Activated CD4-positive, alpha-beta memory T cell treated with anti-CD3 and anti-CD28 coated beads for 36 hours (primary cell): Measurements from ENCODE around the gene ZNHIT2. TPM values are rescaled to one million over a fixed set of nuclear protein-coding genes. Genes with fewer than 3 reads are reported as not detected.

Source experiments
- CTCF ChIA-PET: fragments of 350-600 bp; sonication (Branson Sonifier 250); formaldehyde crosslinking; loops from one replicate; lab custom pipeline; 2021; ENCODE audit warnings: antibody characterized with exemption, inconsistent platforms; lab: Charles Lee
- POLR2A ChIA-PET: fragments of 350-600 bp; sonication (Branson Sonifier 250); formaldehyde crosslinking; loops from one replicate; lab custom pipeline; 2021; ENCODE audit warnings: antibody characterized with exemption; lab: Charles Lee
- DNase-seq: peaks from one replicate; pipeline ENCODE4 v3.0.0-alpha.2; 2020
- H3K27ac Mint-ChIP-seq: one replicate; pipeline ENCODE4 v1.8.0; 2021; ENCODE audit warnings: mixed read lengths
- H3K27me3 Mint-ChIP-seq: one replicate; pipeline ENCODE4 v1.8.0; 2021; ENCODE audit warnings: mixed read lengths
- H3K36me3 Mint-ChIP-seq: one replicate; pipeline ENCODE4 v1.8.0; 2021; ENCODE audit warnings: mixed read lengths
- H3K4me1 Mint-ChIP-seq: one replicate; pipeline ENCODE4 v1.8.0; 2021; ENCODE audit warnings: low read depth, mixed read lengths
- H3K4me3 Mint-ChIP-seq: one replicate; pipeline ENCODE4 v1.8.0; 2021; ENCODE audit warnings: mild to moderate bottlenecking, mixed read lengths
- H3K9me3 Mint-ChIP-seq: one replicate; pipeline ENCODE4 v1.8.0; 2021; ENCODE audit warnings: mixed read lengths
- intact Hi-C: fragments of 100-400 bp; cut with micrococcal nuclease; formaldehyde crosslinking; loops from one replicate; pipeline ENCODE4 v1.15.1; 2023
- total RNA-seq, 2 experiments: library from RNA; stranded (reverse); gene quantifications; one replicate each; pipeline ENCODE4 v1.2.3, GENCODE V29; 2021

The ZNHIT2 gene
- total RNA-seq, 2 experiments from 2014 or later: 9.3 to 9.7 TPM

GRCh38 chr11:65110354-65110861 is 7.1 kb downstream of the ZNHIT2 start:
- peak overlapping the region; percentile 23 for H3K27ac Mint-ChIP-seq
- ChIA-PET POLR2A (interaction anchor here (1.2 to 2.2 kb wide), 4 partner anchors 12 to 72 kb away, joined by 3 to 12 read pairs (median 6); partner anchors contain the start of genes CAPN1, FAU, MRPL49 and SYVN1), CTCF (interaction anchor here (0.5 to 6.7 kb wide), 25 partner anchors 10 to 300 kb away, joined by 3 to 122 read pairs (median 4); partner anchors contain the start of genes ARL2, CAPN1, CDC42BPG and FAU)
- intact Hi-C loops: loop anchor here (1.0 to 10.0 kb wide), 4 partner anchors 14 to 866 kb away; partner anchors contain the start of genes CAPN1, FKBP2, PPP1R14B and RASGRP2
- H3K36me3 Mint-ChIP-seq: peaks cover 5% of the 10 kb centered on the region
- no peaks in the 10 kb centered on the region for H3K27me3 Mint-ChIP-seq
- H3K9me3 Mint-ChIP-seq: no peaks in the 10 kb centered on the region
- no peak overlapping the region for H3K4me3 Mint-ChIP-seq
- H3K4me1 Mint-ChIP-seq: peaks cover 44% of the 10 kb centered on the region
- DNase-seq: peak; percentile 97

DNA sequence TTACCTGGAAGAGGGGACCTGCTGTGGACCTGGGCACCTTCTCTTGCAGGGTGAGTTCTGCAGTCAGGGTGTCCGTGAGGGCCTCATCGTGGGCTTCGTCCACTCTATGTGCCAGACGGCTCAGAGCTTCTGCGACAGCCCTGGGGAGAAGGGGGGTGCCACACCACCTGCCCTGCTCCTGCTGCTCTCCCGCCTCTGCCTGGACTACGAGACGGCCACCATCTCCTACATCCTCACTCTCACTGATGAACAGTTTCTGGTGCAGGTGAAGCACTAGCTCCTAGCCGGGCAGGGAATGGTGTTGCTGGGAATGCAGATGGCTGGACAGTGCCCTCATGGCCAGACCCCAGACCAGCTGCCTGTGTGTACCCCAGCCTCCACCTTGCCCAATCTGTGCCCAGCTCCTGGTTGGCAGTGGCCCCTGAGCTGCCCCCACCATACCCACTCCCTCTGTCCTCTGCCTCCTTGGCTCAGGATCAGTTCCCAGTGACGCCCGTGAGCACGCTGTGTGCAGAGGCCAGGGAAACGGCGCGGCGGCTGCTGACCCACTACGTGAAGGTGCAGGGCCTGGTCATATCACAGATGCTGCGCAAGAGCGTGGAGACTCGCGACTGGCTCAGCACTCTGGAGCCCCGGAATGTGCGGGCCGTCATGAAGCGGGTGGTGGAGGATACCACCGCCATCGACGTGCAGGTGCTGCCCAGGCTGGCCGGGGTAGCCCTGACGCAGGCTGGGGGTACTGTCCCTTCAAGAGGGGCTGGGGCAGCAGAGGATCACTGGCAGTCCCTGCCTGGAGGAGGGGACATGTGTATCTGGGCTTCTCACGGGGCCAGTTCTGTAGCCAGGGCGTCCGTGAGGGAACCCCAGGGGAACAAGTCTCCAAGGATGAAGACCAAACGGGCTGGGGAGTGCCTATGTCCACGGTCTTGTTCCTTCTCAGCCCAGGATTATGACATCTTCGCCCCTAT is 8.0 kb downstream of the ZNHIT2 start:
- Mint-ChIP-seq H3K27ac (peak overlapping the region; percentile 23), H3K36me3 (peaks cover 5% of the 10 kb centered on the region), H3K4me3 (no peak overlapping the region), H3K9me3 (no peaks in the 10 kb centered on the region), H3K27me3 (no peaks in the 10 kb centered on the region), H3K4me1 (peaks cover 43% of the 10 kb centered on the region)
- intact Hi-C loops: loop anchor here (1.0 to 10.0 kb wide), 4 partner anchors 13 to 865 kb away; partner anchors contain the start of genes CAPN1, FKBP2, PPP1R14B and RASGRP2
- CTCF ChIA-PET: interaction anchor here (0.5 to 6.7 kb wide), 19 partner anchors 10 to 263 kb away, joined by 3 to 122 read pairs (median 5); partner anchors contain the start of genes ARL2, CAPN1, FAU and MRPL49
- DNase-seq: no peak
- POLR2A ChIA-PET: interaction anchor here (1.2 to 1.5 kb wide), 4 partner anchors 8 to 72 kb away, joined by 3 to 7 read pairs (median 4); partner anchors contain the start of genes CAPN1, FAU, MRPL49 and SYVN1

DNA sequence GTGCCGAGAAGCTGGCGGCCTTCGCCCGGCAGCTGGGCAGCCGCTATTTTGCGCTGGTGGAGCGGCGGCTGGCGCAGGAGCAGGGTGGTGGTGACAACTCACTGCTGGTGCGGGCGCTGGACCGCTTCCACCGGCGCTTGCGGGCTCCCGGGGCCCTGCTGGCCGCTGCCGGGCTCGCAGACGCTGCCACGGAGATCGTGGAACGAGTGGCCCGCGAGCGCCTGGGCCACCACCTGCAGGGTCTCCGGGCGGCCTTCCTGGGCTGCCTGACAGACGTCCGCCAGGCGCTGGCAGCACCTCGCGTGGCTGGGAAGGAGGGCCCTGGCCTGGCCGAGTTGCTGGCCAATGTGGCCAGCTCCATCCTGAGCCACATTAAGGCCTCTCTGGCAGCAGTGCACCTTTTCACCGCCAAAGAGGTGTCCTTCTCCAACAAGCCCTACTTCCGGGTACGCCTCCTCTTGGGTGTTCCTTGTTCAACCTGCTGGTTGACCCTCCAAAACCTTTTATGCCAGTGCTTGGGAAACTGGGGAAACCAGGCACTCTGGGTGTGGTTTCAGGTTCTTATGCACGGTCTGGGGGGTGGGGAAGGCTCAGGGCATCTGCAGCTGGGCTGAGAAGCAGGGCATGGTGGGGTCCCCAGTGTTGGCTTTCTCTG is 8.9 kb downstream of the ZNHIT2 start:
- Mint-ChIP-seq H3K36me3 (peaks cover 6% of the 10 kb centered on the region), H3K27ac (no peak overlapping the region), H3K9me3 (no peaks in the 10 kb centered on the region), H3K4me3 (no peak overlapping the region), H3K27me3 (no peaks in the 10 kb centered on the region), H3K4me1 (peaks cover 37% of the 10 kb centered on the region)
- POLR2A ChIA-PET: interaction anchor here (1.4 to 1.5 kb wide), 2 partner anchors 9 to 13 kb away, joined by 4 to 5 read pairs; partner anchors contain the start of genes FAU, MRPL49 and ZNHIT2
- no peak for DNase-seq
- intact Hi-C loops: no loop called here
- CTCF ChIA-PET: interaction anchor here (0.8 to 6.7 kb wide), 4 partner anchors 10 to 95 kb away, joined by 3 to 122 read pairs (median 59); partner anchors contain the start of genes ARL2, FAU, MRPL49 and VPS51

- ChIA-PET POLR2A (interaction anchor here (0.6 to 1.5 kb wide), 3 partner anchors 8 to 14 kb away, joined by 3 to 5 read pairs (median 4); partner anchors contain the start of genes FAU, MRPL49 and ZNHIT2), CTCF (interaction anchor here (0.8 to 6.7 kb wide), 3 partner anchors 12 to 94 kb away, joined by 3 to 72 read pairs (median 46); partner anchors contain the start of genes ARL2, FAU, MRPL49 and ZNHIT2)
- H3K27me3 Mint-ChIP-seq: no peaks in the 10 kb centered on the region
- intact Hi-C loops: no loop called here
- H3K9me3 Mint-ChIP-seq: no peaks in the 10 kb centered on the region
- H3K4me1 Mint-ChIP-seq: peaks cover 30% of the 10 kb centered on the region
- H3K36me3 Mint-ChIP-seq: peaks cover 8% of the 10 kb centered on the region
- no peak overlapping the region for H3K27ac Mint-ChIP-seq
- no peak for DNase-seq
- H3K4me3 Mint-ChIP-seq: no peak overlapping the region
Measured at GRCh38 chr11:65107751-65108468, 9.6 kb downstream of the ZNHIT2 start.

DNA sequence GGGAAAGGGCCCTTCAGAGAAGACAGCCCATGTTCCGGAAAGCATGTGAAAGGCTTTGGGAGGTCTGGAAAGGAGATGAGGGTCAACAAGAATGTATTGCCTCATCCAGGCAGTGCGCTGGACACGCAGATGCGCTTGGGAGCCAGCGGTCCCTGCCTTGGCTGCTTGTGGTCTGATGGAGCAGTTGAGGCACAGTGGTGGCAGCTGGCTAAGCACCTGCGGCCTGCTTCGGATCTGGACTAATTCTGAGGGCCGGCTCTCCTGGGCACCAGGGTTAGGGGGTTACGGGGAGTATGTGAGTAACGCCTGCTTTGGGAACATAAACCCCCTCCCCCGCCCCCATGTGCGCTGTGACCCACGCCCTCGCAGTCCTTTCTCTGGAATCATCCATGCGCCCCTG is 10.4 kb downstream of the ZNHIT2 start:
- no peaks in the 10 kb centered on the region for H3K9me3 Mint-ChIP-seq
- no peak for DNase-seq
- H3K4me1 Mint-ChIP-seq: peaks cover 26% of the 10 kb centered on the region
- H3K27me3 Mint-ChIP-seq: no peaks in the 10 kb centered on the region
- intact Hi-C loops: no loop called here
- peaks cover 8% of the 10 kb centered on the region for H3K36me3 Mint-ChIP-seq
- no peak overlapping the region for H3K27ac Mint-ChIP-seq
- CTCF ChIA-PET: interaction anchor here (6.7 kb wide), 1 partner anchor 13 kb away, joined by 72 read pairs; the partner anchor contains the start of genes FAU, MRPL49 and ZNHIT2
- POLR2A ChIA-PET: interaction anchor here (0.6 kb wide), 1 partner anchor 7 kb away, joined by 3 read pairs; no protein-coding TSS in a partner anchor
- no peak overlapping the region for H3K4me3 Mint-ChIP-seq

DNA sequence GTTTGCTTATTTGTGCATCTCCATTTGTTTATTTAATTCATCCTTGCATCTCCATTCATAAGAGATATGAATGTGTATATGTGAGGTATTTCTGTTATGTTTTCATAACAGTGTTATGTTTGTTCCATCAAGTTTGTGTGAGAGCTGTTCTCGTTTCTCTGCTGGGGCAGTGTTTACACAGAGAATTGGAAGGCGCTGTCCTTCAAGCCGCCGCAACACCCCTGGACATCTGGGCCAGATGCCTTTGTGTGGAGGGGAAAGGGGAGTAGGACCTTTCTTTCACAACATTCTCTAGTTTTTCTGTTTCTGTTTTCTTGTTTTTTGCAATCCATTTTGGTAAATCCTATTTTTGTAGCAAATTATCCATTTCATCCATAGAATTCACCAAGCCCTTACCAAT is 12.9 kb downstream of the ZNHIT2 start:
- DNase-seq: no peak
- Mint-ChIP-seq H3K36me3 (peaks cover 8% of the 10 kb centered on the region), H3K27me3 (no peaks in the 10 kb centered on the region), H3K4me3 (no peak overlapping the region), H3K27ac (peak overlapping the region; percentile 69), H3K4me1 (peaks cover 4% of the 10 kb centered on the region), H3K9me3 (no peaks in the 10 kb centered on the region)
- intact Hi-C loops: no loop called here
- ChIA-PET POLR2A (no interaction called here), CTCF (interaction anchor here (0.8 to 13.1 kb wide), 2 partner anchors 7 to 217 kb away, joined by 3 to 122 read pairs; partner anchors contain the start of gene TM7SF2)

GRCh38 chr11:65103476-65103875 is 14.0 kb downstream of the ZNHIT2 start:
- ChIA-PET CTCF (interaction anchor here (1.1 to 13.1 kb wide), 2 partner anchors 8 to 259 kb away, joined by 3 to 122 read pairs; partner anchors contain the start of genes CDC42BPG and TM7SF2), POLR2A (no interaction called here)
- Mint-ChIP-seq H3K27ac (no peak overlapping the region), H3K4me1 (peaks cover 8% of the 10 kb centered on the region), H3K9me3 (no peaks in the 10 kb centered on the region), H3K36me3 (peaks cover 10% of the 10 kb centered on the region), H3K4me3 (no peak overlapping the region), H3K27me3 (no peaks in the 10 kb centered on the region)
- no peak for DNase-seq
- intact Hi-C loops: no loop called here

GRCh38 chr11:65102142-65103095 is 15.1 kb downstream of the ZNHIT2 start:
- Mint-ChIP-seq H3K4me3 (no peak overlapping the region), H3K9me3 (no peaks in the 10 kb centered on the region), H3K4me1 (peaks cover 12% of the 10 kb centered on the region), H3K27ac (no peak overlapping the region), H3K36me3 (peaks cover 14% of the 10 kb centered on the region), H3K27me3 (no peaks in the 10 kb centered on the region)
- ChIA-PET POLR2A (no interaction called here), CTCF (interaction anchor here (13.1 kb wide), 1 partner anchor 9 kb away, joined by 122 read pairs; the partner anchor contains the start of gene TM7SF2)
- intact Hi-C loops: no loop called here
- DNase-seq: no peak

- Mint-ChIP-seq H3K27me3 (no peaks in the 10 kb centered on the region), H3K9me3 (no peaks in the 10 kb centered on the region), H3K4me1 (peaks cover 17% of the 10 kb centered on the region), H3K36me3 (peaks cover 12% of the 10 kb centered on the region), H3K27ac (no peak overlapping the region), H3K4me3 (no peak overlapping the region)
- CTCF ChIA-PET: interaction anchor here (13.1 kb wide), 1 partner anchor 11 kb away, joined by 122 read pairs; the partner anchor contains the start of gene TM7SF2
- intact Hi-C loops: no loop called here
- POLR2A ChIA-PET: no interaction called here
- no peak for DNase-seq
Measured at GRCh38 chr11:65100674-65101350, 16.7 kb downstream of the ZNHIT2 start.
